Activated T-cell treated with anti-CD3 and anti-CD28 coated beads for 1 hour (primary cell): Measurements from ENCODE around the gene USP17L28.
A peak's percentile ranks its signal among the peaks of the same experiment; 100 is the strongest.
"Not testable (repeated sequence)": the region's sequence is repeated elsewhere in the genome, so short reads cannot be mapped to it uniquely, and the experiment has no call there.

Source experiments
- DNase-seq: peaks from one replicate; pipeline ENCODE4 v3.0.0-alpha.2; 2020; ENCODE audit warnings: low read depth

Gene USP17L28

GRCh38 chr4:9348593-9348992, at the start of gene USP17L28:
Gene USP17L28 (plus strand): TSS chr4:9348893. CDS start chr4:9348893, 0 bp downstream.
- DNase-seq = not testable (repeated sequence)

- not testable (repeated sequence) for DNase-seq
Measured at GRCh38 chr4:9324191-9324590, 24.5 kb upstream of the USP17L28 start.

- DNase-seq = not testable (repeated sequence)
Measured at GRCh38 chr4:9324865-9325264, 23.8 kb upstream of the USP17L28 start, which contains the start of gene USP17L24. Gene USP17L24 (plus strand): TSS chr4:9325165. CDS start chr4:9325165, 0 bp downstream.

- not testable (repeated sequence) for DNase-seq
Measured at GRCh38 chr4:9329611-9330010, 19.1 kb upstream of the USP17L28 start, which contains the start of gene USP17L25. Gene USP17L25 (plus strand): TSS chr4:9329911. CDS start chr4:9329911, 0 bp downstream.

- not testable (repeated sequence) for DNase-seq
Measured at GRCh38 chr4:9334358-9334757, 14.3 kb upstream of the USP17L28 start, which contains the start of gene USP17L26. Gene USP17L26 (plus strand): TSS chr4:9334658. CDS start chr4:9334658, 0 bp downstream.

GRCh38 chr4:9339103-9339502, 9.6 kb upstream of the USP17L28 start, which contains the start of gene USP17L5:
Gene USP17L5 (plus strand): TSS chr4:9339403. CDS start chr4:9339403, 0 bp downstream.
- not testable (repeated sequence) for DNase-seq

GRCh38 chr4:9343848-9344247, 4.8 kb upstream of the USP17L28 start, which contains the start of gene USP17L27:
Gene USP17L27 (plus strand): TSS chr4:9344148. CDS start chr4:9344148, 0 bp downstream.
- DNase-seq = not testable (repeated sequence)

- not testable (repeated sequence) for DNase-seq
Measured at GRCh38 chr4:9350866-9351265, 2.2 kb downstream of the USP17L28 start.

- not testable (repeated sequence) for DNase-seq
Measured at GRCh38 chr4:9353338-9353737, 4.6 kb downstream of the USP17L28 start, which contains the start of gene USP17L29. Gene USP17L29 (plus strand): TSS chr4:9353638. CDS start chr4:9353638, 0 bp downstream.

GRCh38 chr4:9362829-9363228, 14.1 kb downstream of the USP17L28 start, which contains the start of gene USP17L30:
Gene USP17L30 (plus strand): TSS chr4:9363129. CDS start chr4:9363129, 0 bp downstream.
- DNase-seq = not testable (repeated sequence)

- not testable (repeated sequence) for DNase-seq
Measured at GRCh38 chr4:9379881-9380280, 31.2 kb downstream of the USP17L28 start.

- DNase-seq = peak; percentile 28
Measured at GRCh38 chr4:9381012-9381534, 32.4 kb downstream of the USP17L28 start.

- no peak for DNase-seq
Measured at GRCh38 chr4:9384126-9384525, 35.4 kb downstream of the USP17L28 start.

- DNase-seq = not testable (repeated sequence)
Measured at GRCh38 chr4:9389001-9389400, 40.3 kb downstream of the USP17L28 start.
